Right lobe of liver (tissue), 6 donors: ENCODE data around the gene CGB2. TPM values are rescaled to one million over a fixed set of nuclear protein-coding genes. Genes with fewer than 3 reads are reported as not detected.

ENCODE experiments used
- ATAC-seq, 4 donors: fragments of 200-7000 bp; cut with Tn5 transposase; one replicate each; pipeline ENCODE4 v1.9.1; 2020; ENCODE audit warnings: mild to moderate bottlenecking in 4 of 4, moderate library complexity in 4 of 4
- DNase-seq, 3 donors: peaks; one replicate each; pipeline ENCODE4 v3.0.0-alpha.2; 2020
- H3K27ac ChIP-seq, 3 donors: fragments of 200-600 bp; one replicate each; pipeline ENCODE4 v1.8.0; 2022
- H3K27me3 ChIP-seq, 2 donors: fragments of 200-600 bp; one replicate each; pipeline ENCODE4 v1.8.0; 2022
- H3K36me3 ChIP-seq, 4 donors: fragments of 200-600 bp; sonication (generic) in 1 of 4; one replicate each; pipeline versions ENCODE4 v1.5.1 to v1.8.0; 2017 to 2022; ENCODE audit warnings: control low read depth in 1 of 4
- H3K4me1 ChIP-seq, 4 donors: fragments of 200-600 bp; sonication (generic) in 1 of 4; one replicate each; pipeline versions ENCODE4 v1.5.1 to v1.8.0; 2017 to 2022; ENCODE audit warnings: control low read depth in 1 of 4
- H3K4me3 ChIP-seq, 3 donors: fragments of 200-600 bp; one replicate each; pipeline ENCODE4 v1.8.0; 2022
- H3K9me3 ChIP-seq, 4 donors: fragments of 200-600 bp; sonication (generic) in 1 of 4; one replicate each; pipeline versions ENCODE4 v1.5.1 to v1.8.0; 2017 to 2022; ENCODE audit warnings: control low read depth in 1 of 4
- POLR2A ChIP-seq: fragments of 450-650 bp; IDR thresholded peaks from one replicate; pipeline ENCODE4 v1.6.1; 2017; ENCODE audit warnings: antibody characterized with exemption, mild to moderate bottlenecking
- WGBS: methylation state at CpG from one replicate; pipeline ENCODE4 v1.1.6; 2018; ENCODE audit warnings: low coverage, low lambda C conversion rate; ENCODE audit not compliant: insufficient coverage; ENCODE audit errors: missing lambda C conversion rate; 5-methylcytosine and 5-hydroxymethylcytosine counted together
- intact Hi-C, 2 donors: fragments of 100-400 bp; cut with DNase I; formaldehyde crosslinking; loops; one replicate each; pipeline versions ENCODE4 v1.11.2 to v1.14.1; 2022
- total RNA-seq, 6 experiments: library from RNA; depleted of rRNA in 2 of 6; stranded (reverse); fragments of >200 nt in 2 of 6; fragmentation: NEBNext Ultra II Directional in 3 of 6; extraction: Animal tissue kit (Norgen Biotek cat#: 25700) in 3 of 6; gene quantifications; one replicate each; pipeline versions ENCODE4 v1.1.0 to v1.2.4, GENCODE V29; 2016 to 2023
- TF ChIP-seq, protein P1 (sequence below), 4 donors: fragments of 200-600 bp in 3 of 4; fragments of 450-650 bp in 1 of 4; IDR thresholded peaks; one replicate each; pipeline versions ENCODE4 v1.5.1 to v1.8.0; 2016 to 2022; ENCODE audit warnings: antibody characterized with exemption in 4 of 4, mild to moderate bottlenecking in 2 of 4
- donor health status: DM: no; HTN: yes; CAD: no.
- donor health status: DM: no; HTN: no; CAD: no.
- donor health status: DM: no; HTN: no; CAD: no.
- donor health status: DM: no; HTN: yes; CAD: no.
- donor health status: DM: no; HTN: yes; CAD: no.

The CGB2 gene
- total RNA-seq, 6 experiments from 2014 or later, result not detected

DNA sequence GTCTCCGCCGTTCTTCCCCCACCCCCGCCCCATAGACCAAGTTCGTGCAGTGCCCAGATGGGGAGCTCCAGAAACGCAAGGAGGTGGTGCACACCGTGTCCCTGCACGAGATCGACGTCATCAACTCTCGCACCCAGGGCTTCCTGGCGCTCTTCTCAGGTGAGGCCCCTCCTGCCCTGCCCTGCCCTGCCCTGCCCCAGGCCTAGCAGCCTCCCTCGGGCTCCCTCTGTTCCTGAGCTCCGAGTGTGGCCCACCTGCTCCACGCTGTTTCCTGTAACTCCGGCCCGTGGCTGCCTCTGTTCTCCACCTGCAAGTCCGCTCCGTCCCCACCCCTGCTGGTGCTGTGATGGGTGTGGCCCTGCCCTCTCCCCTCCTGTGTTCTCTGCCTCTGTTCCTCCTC, 21.2 kb upstream of the CGB2 start:
- no peak overlapping the region for H3K4me3 ChIP-seq
- no peaks in the 10 kb centered on the region for H3K27me3 ChIP-seq
- ATAC-seq (no peak), DNase-seq (no peak)
- H3K36me3 ChIP-seq, result peaks cover 0 to 35% (median 4%) of the 10 kb centered on the region in 4 donors
- TF ChIP-seq POLR2A, result no peak
- TF ChIP-seq, protein P1, sequence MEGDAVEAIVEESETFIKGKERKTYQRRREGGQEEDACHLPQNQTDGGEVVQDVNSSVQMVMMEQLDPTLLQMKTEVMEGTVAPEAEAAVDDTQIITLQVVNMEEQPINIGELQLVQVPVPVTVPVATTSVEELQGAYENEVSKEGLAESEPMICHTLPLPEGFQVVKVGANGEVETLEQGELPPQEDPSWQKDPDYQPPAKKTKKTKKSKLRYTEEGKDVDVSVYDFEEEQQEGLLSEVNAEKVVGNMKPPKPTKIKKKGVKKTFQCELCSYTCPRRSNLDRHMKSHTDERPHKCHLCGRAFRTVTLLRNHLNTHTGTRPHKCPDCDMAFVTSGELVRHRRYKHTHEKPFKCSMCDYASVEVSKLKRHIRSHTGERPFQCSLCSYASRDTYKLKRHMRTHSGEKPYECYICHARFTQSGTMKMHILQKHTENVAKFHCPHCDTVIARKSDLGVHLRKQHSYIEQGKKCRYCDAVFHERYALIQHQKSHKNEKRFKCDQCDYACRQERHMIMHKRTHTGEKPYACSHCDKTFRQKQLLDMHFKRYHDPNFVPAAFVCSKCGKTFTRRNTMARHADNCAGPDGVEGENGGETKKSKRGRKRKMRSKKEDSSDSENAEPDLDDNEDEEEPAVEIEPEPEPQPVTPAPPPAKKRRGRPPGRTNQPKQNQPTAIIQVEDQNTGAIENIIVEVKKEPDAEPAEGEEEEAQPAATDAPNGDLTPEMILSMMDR (IDR thresholded peaks at IDR 0.05), result no peak
- H3K9me3 ChIP-seq, result no peaks in the 10 kb centered on the region
- intact Hi-C loops, result no loop called here
- no CpG with 5 or more reads among the region's 18 CpGs for WGBS
- H3K27ac ChIP-seq, result no peak overlapping the region
- no peaks in the 10 kb centered on the region for H3K4me1 ChIP-seq

DNA sequence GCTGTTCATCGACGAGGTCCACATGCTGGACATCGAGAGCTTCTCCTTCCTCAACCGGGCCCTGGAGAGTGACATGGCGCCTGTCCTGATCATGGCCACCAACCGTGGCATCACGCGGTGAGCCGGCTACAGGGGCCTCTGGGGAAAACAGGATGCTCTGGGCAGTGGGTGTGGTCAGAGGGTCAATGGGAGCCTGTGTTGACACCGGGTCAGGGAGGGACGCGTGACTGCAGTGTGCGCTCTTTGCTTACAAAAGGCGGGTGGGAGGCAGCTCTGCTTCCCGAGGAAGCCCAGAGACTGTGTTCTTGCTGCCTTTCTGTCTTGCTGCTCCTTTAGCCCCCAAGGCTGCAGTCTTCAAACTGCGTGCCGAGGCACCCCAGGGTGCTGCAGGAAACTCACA, 20.5 kb upstream of the CGB2 start:
- ATAC-seq (no peak), DNase-seq (no peak)
- H3K9me3 ChIP-seq, result no peaks in the 10 kb centered on the region
- H3K4me1 ChIP-seq, result no peaks in the 10 kb centered on the region
- TF ChIP-seq, protein P1 (IDR thresholded peaks at IDR 0.05), result no peak
- TF ChIP-seq POLR2A, result no peak
- peaks cover 0 to 35% (median 3%) of the 10 kb centered on the region in 4 donors for H3K36me3 ChIP-seq
- intact Hi-C loops, result no loop called here
- H3K27ac ChIP-seq, result no peak overlapping the region
- no peaks in the 10 kb centered on the region for H3K27me3 ChIP-seq
- H3K4me3 ChIP-seq, result no peak overlapping the region
- WGBS, result 40% methylated on average over 3 of the region's 17 CpGs

DNA sequence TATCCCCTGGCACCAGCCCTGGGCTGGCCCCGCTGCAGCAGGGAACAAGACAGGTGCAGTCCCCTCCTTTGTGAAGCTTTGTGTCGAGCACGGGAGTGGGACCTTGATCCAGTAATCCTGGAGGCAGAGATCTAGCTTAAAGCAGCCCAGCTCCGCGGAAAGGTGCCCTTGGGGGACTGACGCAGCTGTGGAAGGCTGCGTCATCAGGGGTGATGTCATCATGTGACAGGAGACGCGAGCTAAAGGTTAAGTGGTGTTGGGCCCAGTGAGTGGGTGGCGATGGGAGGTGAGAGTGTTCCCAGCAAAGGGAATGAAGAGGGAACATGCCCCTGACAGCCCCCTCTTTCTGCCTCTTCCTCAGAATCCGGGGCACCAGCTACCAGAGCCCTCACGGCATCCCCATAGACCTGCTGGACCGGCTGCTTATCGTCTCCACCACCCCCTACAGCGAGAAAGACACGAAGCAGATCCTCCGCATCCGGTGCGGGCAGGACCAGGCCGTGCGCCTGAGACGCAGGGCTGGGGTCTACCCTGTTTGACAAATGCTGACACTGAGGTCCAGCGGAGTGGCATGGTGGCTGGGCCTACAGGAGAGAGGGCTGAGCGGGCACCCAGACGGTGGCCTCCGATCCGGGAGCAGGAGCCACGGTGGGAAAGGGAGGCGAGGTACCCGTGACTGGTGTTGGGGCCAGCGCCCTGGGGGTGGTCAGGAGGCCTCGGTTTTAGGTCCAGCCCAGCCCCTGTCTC, 17.4 kb upstream of the CGB2 start:
- Histone ChIP-seq H3K4me3 (no peak overlapping the region), H3K4me1 (peaks cover 0 to 16% (median 0%) of the 10 kb centered on the region in 4 donors), H3K9me3 (no peaks in the 10 kb centered on the region), H3K27ac (no peak overlapping the region), H3K36me3 (peaks cover 0 to 17% (median 2%) of the 10 kb centered on the region in 4 donors), H3K27me3 (no peaks in the 10 kb centered on the region)
- DNase-seq (no peak), ATAC-seq (no peak)
- intact Hi-C loops, result no loop called here
- 93% methylated on average over 5 of the region's 32 CpGs for WGBS
- TF ChIP-seq, protein P1 (IDR thresholded peaks at IDR 0.05), result no peak
- TF ChIP-seq POLR2A, result no peak

DNA sequence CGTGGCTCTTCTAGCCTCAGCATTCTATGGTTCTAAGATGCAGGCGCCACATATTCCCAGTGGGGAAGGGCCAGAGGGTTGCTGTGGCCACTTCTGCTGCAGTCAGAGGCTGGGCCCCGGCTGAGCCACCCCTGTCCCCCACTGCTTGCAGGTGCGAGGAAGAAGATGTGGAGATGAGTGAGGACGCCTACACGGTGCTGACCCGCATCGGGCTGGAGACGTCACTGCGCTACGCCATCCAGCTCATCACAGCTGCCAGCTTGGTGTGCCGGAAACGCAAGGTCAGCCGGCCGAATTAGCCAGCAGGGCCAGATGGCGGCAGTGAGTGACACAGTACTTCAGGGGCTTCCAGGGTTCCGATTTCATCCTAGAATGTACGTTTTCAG, 16.8 kb upstream of the CGB2 start:
- no peak for DNase-seq

More for the DNA sequence above, 16.8 kb upstream of the CGB2 start:
- intact Hi-C loops, result no loop called here
- no peak for TF ChIP-seq POLR2A
- TF ChIP-seq, protein P1 (IDR thresholded peaks at IDR 0.05), result no peak
- Histone ChIP-seq H3K27ac (no peak overlapping the region), H3K36me3 (peaks cover 0 to 11% (median 2%) of the 10 kb centered on the region in 4 donors), H3K4me3 (no peak overlapping the region), H3K4me1 (peaks cover 0 to 18% (median 0%) of the 10 kb centered on the region in 4 donors), H3K9me3 (no peaks in the 10 kb centered on the region), H3K27me3 (no peaks in the 10 kb centered on the region)
- WGBS, result 75% methylated on average over 5 of the region's 18 CpGs
- ATAC-seq, result no peak
